Superior temporal gyrus (tissue), 1 donor: Measurements from ENCODE around the gene LMOD1.
"Not testable (repeated sequence)": the region's sequence is repeated elsewhere in the genome, so short reads cannot be mapped to it uniquely, and the experiment has no call there.

Experiments used
- DNase-seq: peaks from one replicate; pipeline ENCODE4 v3.0.0-alpha.2; 2016; ENCODE audit errors: extremely low spot score

Gene LMOD1

GRCh38 chr1:201947697-201948008 lies 1.3 kb upstream of the LMOD1 start:
- DNase-seq: no peak

- DNase-seq: no peak
Measured at GRCh38 chr1:201945863-201946223, 505 bp downstream of the LMOD1 start.

GRCh38 chr1:201945157-201945556 lies 1.2 kb downstream of the LMOD1 start:
- DNase-seq: no peak

- no peak for DNase-seq
Measured at GRCh38 chr1:201944639-201945038, 1.7 kb downstream of the LMOD1 start.

- no peak for DNase-seq
Measured at GRCh38 chr1:201944002-201944401, 2.3 kb downstream of the LMOD1 start.

- no peak for DNase-seq
Measured at GRCh38 chr1:201942129-201942495, 4.2 kb downstream of the LMOD1 start.

GRCh38 chr1:201941420-201942128 lies 4.8 kb downstream of the LMOD1 start:
- no peak for DNase-seq

GRCh38 chr1:201940316-201940715 lies 6.0 kb downstream of the LMOD1 start:
- DNase-seq: not testable (repeated sequence)

- no peak for DNase-seq
Measured at GRCh38 chr1:201939574-201939973, 6.8 kb downstream of the LMOD1 start.

GRCh38 chr1:201939148-201939547 lies 7.2 kb downstream of the LMOD1 start:
- DNase-seq: no peak

- no peak for DNase-seq
Measured at GRCh38 chr1:201938440-201939035, 7.8 kb downstream of the LMOD1 start.

GRCh38 chr1:201937624-201938213 lies 8.6 kb downstream of the LMOD1 start:
- DNase-seq: no peak

- no peak for DNase-seq
Measured at GRCh38 chr1:201933840-201934430, 12.4 kb downstream of the LMOD1 start.

GRCh38 chr1:201930803-201931202 lies 15.5 kb downstream of the LMOD1 start:
- no peak for DNase-seq

- DNase-seq: no peak
Measured at GRCh38 chr1:201930137-201930536, 16.2 kb downstream of the LMOD1 start.

GRCh38 chr1:201928266-201928665 lies 18.1 kb downstream of the LMOD1 start:
- no peak for DNase-seq

GRCh38 chr1:201925981-201926645 lies 20.2 kb downstream of the LMOD1 start:
- DNase-seq: no peak

- no peak for DNase-seq
Measured at GRCh38 chr1:201925301-201925567, 21.1 kb downstream of the LMOD1 start.

GRCh38 chr1:201921952-201922558 lies 24.3 kb downstream of the LMOD1 start:
- DNase-seq: no peak

GRCh38 chr1:201918343-201918742 lies 28.0 kb downstream of the LMOD1 start:
- no peak for DNase-seq

- no peak for DNase-seq
Measured at GRCh38 chr1:201917362-201918033, 28.9 kb downstream of the LMOD1 start.
